Vagina (tissue), 2 donors: ENCODE results near the gene LRRC36. TPM values are rescaled to one million over a fixed set of nuclear protein-coding genes. Genes with fewer than 3 reads are reported as not detected.

Source experiments
- DNase-seq, 2 donors: peaks; one replicate each; pipeline ENCODE4 v3.0.0-alpha.2; 2017; ENCODE audit errors: extremely low spot score in 2 of 2
- H3K27ac ChIP-seq: fragments of 200-600 bp; sonication (generic); one replicate; pipeline ENCODE4 v1.5.1; 2019
- H3K27me3 ChIP-seq: fragments of 200-600 bp; sonication (generic); one replicate; pipeline ENCODE4 v1.5.1; 2019
- H3K36me3 ChIP-seq, 2 donors: fragments of 200-600 bp; sonication (generic); one replicate each; pipeline ENCODE4 v1.5.1; 2017 to 2019
- H3K4me1 ChIP-seq: fragments of 200-600 bp; sonication (generic); one replicate; pipeline ENCODE4 v1.5.1; 2019
- H3K4me3 ChIP-seq, 2 donors: fragments of 200-600 bp; sonication (generic); 1 replicate in 1 of 2; 2 replicates in 1 of 2; pipeline ENCODE4 v1.5.1; 2016 to 2019
- H3K9me3 ChIP-seq: fragments of 200-600 bp; sonication (generic); one replicate; pipeline ENCODE4 v1.5.1; 2019
- CTCF ChIP-seq, 3 experiments: fragments of 450-650 bp in 2 of 3; fragments of 200-600 bp in 1 of 3; sonication (generic) in 1 of 3; IDR thresholded peaks; one replicate each; pipeline ENCODE4 v1.5.1; 2017 to 2019; ENCODE audit warnings: antibody characterized with exemption in 3 of 3, mild to moderate bottlenecking in 2 of 3, moderate library complexity in 2 of 3
- POLR2A ChIP-seq, 2 donors: fragments of 450-650 bp; IDR thresholded peaks; one replicate each; pipeline ENCODE4 v1.6.1; 2017; ENCODE audit warnings: antibody characterized with exemption in 2 of 2, mild to moderate bottlenecking in 2 of 2, moderate library complexity in 2 of 2
- POLR2AphosphoS5 ChIP-seq, 2 donors: sonication (generic); formaldehyde crosslinking; IDR thresholded peaks; one replicate each; pipeline ENCODE4 v1.9.0; 2017; ENCODE audit warnings: antibody characterized with exemption in 2 of 2, mild to moderate bottlenecking in 2 of 2, low read depth in 1 of 2; ENCODE audit not compliant: insufficient read depth in 1 of 2
- intact Hi-C: fragments of 100-400 bp; cut with DNase I; formaldehyde crosslinking; loops from one replicate; pipeline ENCODE4 v1.15.1; 2023
- total RNA-seq: library from RNA; depleted of rRNA; stranded (reverse); fragments of >200 nt; gene quantifications from one replicate; pipeline ENCODE4 v1.2.3, GENCODE V29; 2016

LRRC36 gene
- total RNA-seq, 1 donor from 2014 or later, result not detected

- intact Hi-C loops, result no loop called here
- peak overlapping the region; percentile 78 for H3K27ac ChIP-seq
- H3K4me1 ChIP-seq, result peaks cover 67% of the 10 kb centered on the region
Measured at GRCh38 chr16:67429053-67429798, 102.6 kb downstream of the LRRC36 start.

GRCh38 chr16:67429799-67430503, 103.3 kb downstream of the LRRC36 start:
- intact Hi-C loops, result loop anchor here (2.0 kb wide), 1 partner anchor 35 kb away; no protein-coding TSS in a partner anchor
- H3K36me3 ChIP-seq, result no peaks in the 10 kb centered on the region
- peak overlapping the region; percentile 78 for H3K27ac ChIP-seq
- peaks cover 67% of the 10 kb centered on the region for H3K4me1 ChIP-seq
- no peaks in the 10 kb centered on the region for H3K27me3 ChIP-seq
- TF ChIP-seq POLR2A (IDR thresholded peaks at IDR 0.05), result no peak
- no peak for TF ChIP-seq CTCF (IDR thresholded peaks at IDR 0.05)
- no peak for TF ChIP-seq POLR2AphosphoS5 (IDR thresholded peaks at IDR 0.05; ENCODE audit: insufficient read depth in 1 of 2, low read depth in 1 of 2)
- no peak for DNase-seq
- no peaks in the 10 kb centered on the region for H3K9me3 ChIP-seq
- H3K4me3 ChIP-seq, result peak overlapping the region; percentile 49 to 54

More at GRCh38 chr16:67429053-67429798, 102.6 kb downstream of the LRRC36 start:
- DNase-seq, result no peak
- no peaks in the 10 kb centered on the region for H3K9me3 ChIP-seq
- H3K27me3 ChIP-seq, result no peaks in the 10 kb centered on the region
- no peaks in the 10 kb centered on the region for H3K36me3 ChIP-seq
- H3K4me3 ChIP-seq, result no peak overlapping the region
- no peak for TF ChIP-seq POLR2A (IDR thresholded peaks at IDR 0.05)
- no peak for TF ChIP-seq POLR2AphosphoS5 (IDR thresholded peaks at IDR 0.05; ENCODE audit: insufficient read depth in 1 of 2, low read depth in 1 of 2)
- no peak for TF ChIP-seq CTCF (IDR thresholded peaks at IDR 0.05)

- Histone ChIP-seq H3K36me3 (no peaks in the 10 kb centered on the region), H3K4me3 (peak overlapping the region; percentile 49 to 54), H3K4me1 (peaks cover 67% of the 10 kb centered on the region), H3K27me3 (no peaks in the 10 kb centered on the region), H3K27ac (peak overlapping the region; percentile 78), H3K9me3 (no peaks in the 10 kb centered on the region)
- intact Hi-C loops, result loop anchor here (2.0 kb wide), 1 partner anchor 34 kb away; no protein-coding TSS in a partner anchor
- TF ChIP-seq POLR2A (IDR thresholded peaks at IDR 0.05), result no peak
- peak in 1 of 2 donors; percentile 26 for TF ChIP-seq POLR2AphosphoS5 (IDR thresholded peaks at IDR 0.05; ENCODE audit: insufficient read depth in 1 of 2, low read depth in 1 of 2)
- DNase-seq, result no peak
Measured at GRCh38 chr16:67430504-67430976, 103.9 kb downstream of the LRRC36 start.

- intact Hi-C loops, result loop anchor here (2.0 kb wide), 1 partner anchor 34 kb away; no protein-coding TSS in a partner anchor
- Histone ChIP-seq H3K4me3 (peak within 1 kb of the TSS; percentile 49 to 54), H3K9me3 (no peaks in the 10 kb centered on the region), H3K4me1 (peaks cover 67% of the 10 kb centered on the region), H3K27ac (peak within 1 kb of the TSS; percentile 78), H3K36me3 (no peaks in the 10 kb centered on the region), H3K27me3 (no peaks in the 10 kb centered on the region)
- DNase-seq, result no peak
- TF ChIP-seq POLR2A (IDR thresholded peaks at IDR 0.05) (no peak), CTCF (IDR thresholded peaks at IDR 0.05) (no peak), POLR2AphosphoS5 (IDR thresholded peaks at IDR 0.05; ENCODE audit: insufficient read depth in 1 of 2, low read depth in 1 of 2) (no peak)
Measured at GRCh38 chr16:67430977-67431774, 104.6 kb downstream of the LRRC36 start, which contains the start of gene HSD11B2. Gene HSD11B2, plus strand, starts transcription at chr16:67431121. Its CDS starts 128 bp downstream, at chr16:67431249.
